Measurements from ENCODE around the gene MEMO1.
"Not testable (repeated sequence)": the region's sequence is repeated elsewhere in the genome, so short reads cannot be mapped to it uniquely, and the experiment has no call there.

GRCh38 chr2:32054583-32054982, 43.8 kb upstream of the MEMO1 start:
- not testable (repeated sequence) for TF ChIP-seq POLR2A, CTCF (IDR thresholded peaks at IDR 0.05)
